WTC11 (cell line): ENCODE measurements around the gene GFPT1.

Experiments used
- AFF4 ChIP-seq: sonication (generic); formaldehyde crosslinking; IDR thresholded peaks from 2 replicates; pipeline ENCODE4 v1.8.1; 2023; ENCODE audit warnings: mild to moderate bottlenecking, missing genetic modification reagents, borderline replicate concordance
- ATF3 ChIP-seq: sonication (generic); formaldehyde crosslinking; conservative IDR thresholded peaks from 2 replicates; pipeline ENCODE4 v1.8.1; 2022; ENCODE audit warnings: mild to moderate bottlenecking, missing genetic modification reagents
- CTCF ChIP-seq: fragments of 200-600 bp; IDR thresholded peaks from 2 replicates; pipeline ENCODE4 v1.8.0; 2022; ENCODE audit warnings: antibody characterized with exemption
- EMX1 ChIP-seq: fragments of 250-450 bp; sonication (Bioruptor Pico); IDR thresholded peaks from 2 replicates; pipeline ENCODE4 v1.8.0; 2021; ENCODE audit warnings: mild to moderate bottlenecking
- FOXJ3 ChIP-seq: sonication (generic); formaldehyde crosslinking; IDR thresholded peaks from 2 replicates; pipeline ENCODE4 v1.9.0; 2021; ENCODE audit warnings: missing genetic modification reagents, mild to moderate bottlenecking, borderline replicate concordance
- GTF2I ChIP-seq: fragments of 250-450 bp; sonication (Bioruptor Pico); conservative IDR thresholded peaks from 2 replicates; pipeline ENCODE4 v1.4.0; 2021; ENCODE audit warnings: mild to moderate bottlenecking
- IRF2 ChIP-seq: sonication (generic); formaldehyde crosslinking; IDR thresholded peaks from 2 replicates; pipeline ENCODE4 v1.8.0; 2022; ENCODE audit warnings: low read depth, missing genetic modification reagents, borderline replicate concordance
- JUN ChIP-seq: sonication (generic); formaldehyde crosslinking; IDR thresholded peaks from 2 replicates; pipeline ENCODE4 v1.8.0; 2023; ENCODE audit warnings: mild to moderate bottlenecking, missing genetic modification reagents
- MYBL2 ChIP-seq: sonication (generic); formaldehyde crosslinking; IDR thresholded peaks from 2 replicates; pipeline ENCODE4 v1.8.1; 2023; ENCODE audit warnings: mild to moderate bottlenecking, moderate library complexity, missing genetic modification reagents
- SMAD4 ChIP-seq: sonication (generic); formaldehyde crosslinking; IDR thresholded peaks from 2 replicates; pipeline ENCODE4 v1.8.0; 2022; ENCODE audit warnings: mild to moderate bottlenecking, missing genetic modification reagents
- TEAD4 ChIP-seq: sonication (generic); formaldehyde crosslinking; IDR thresholded peaks from 2 replicates; pipeline ENCODE4 v1.8.0; 2022; ENCODE audit warnings: mild to moderate bottlenecking, missing genetic modification reagents

GRCh38 chr2:69271831-69272257, 115.2 kb downstream of the GFPT1 start:
- TF ChIP-seq CTCF (no peak), ATF3 (no peak), FOXJ3 (CRISPR knock-in tag) (no peak), JUN (CRISPR knock-in tag) (no peak), MYBL2 (no peak), EMX1 (CRISPR knock-in tag) (no peak), AFF4 (no peak), IRF2 (CRISPR knock-in tag) (no peak), TEAD4 (CRISPR knock-in tag) (no peak), SMAD4 (CRISPR knock-in tag) (no peak), GTF2I (CRISPR knock-in tag) (no peak)
